Aorta (tissue), 5 donors: Measurements from ENCODE around the gene SLC7A9. TPM values are rescaled to one million over a fixed set of nuclear protein-coding genes. Genes with fewer than 3 reads are reported as not detected.

Source experiments
- ATAC-seq: fragments of 200-7000 bp; cut with Tn5 transposase; one replicate; pipeline ENCODE4 v1.9.1; 2022; ENCODE audit warnings: moderate library complexity; ENCODE audit not compliant: low FRiP score
- DNase-seq, 2 donors: peaks; one replicate each; pipeline ENCODE4 v3.0.0-alpha.2; 2020
- H3K27ac ChIP-seq, 2 donors: one replicate each; pipeline ENCODE4 v1.5.1; 2013; ENCODE audit warnings: low read length in 2 of 2, mild to moderate bottlenecking in 2 of 2, moderate library complexity in 2 of 2, control low read depth in 1 of 2, inconsistent platforms in 1 of 2, low read depth in 1 of 2
- H3K27me3 ChIP-seq, 2 donors: one replicate each; pipeline ENCODE4 v1.6.1; 2013; ENCODE audit warnings: control low read depth in 1 of 2, low read length in 1 of 2, mild to moderate bottlenecking in 1 of 2, moderate library complexity in 1 of 2; ENCODE audit not compliant: insufficient read depth in 2 of 2, control insufficient read depth in 1 of 2
- H3K36me3 ChIP-seq, 2 donors: one replicate each; pipeline ENCODE4 v1.6.1; 2013; ENCODE audit warnings: control low read depth in 1 of 2, low read length in 1 of 2, mild to moderate bottlenecking in 1 of 2; ENCODE audit not compliant: insufficient read depth in 2 of 2, control insufficient read depth in 1 of 2
- H3K4me1 ChIP-seq, 2 donors: one replicate each; pipeline ENCODE4 v1.6.1; 2013; ENCODE audit warnings: low read length in 2 of 2, control low read depth in 1 of 2, mild to moderate bottlenecking in 1 of 2, moderate library complexity in 1 of 2; ENCODE audit not compliant: insufficient read depth in 2 of 2, control insufficient read depth in 1 of 2
- H3K4me3 ChIP-seq, 2 donors: one replicate each; pipeline ENCODE4 v1.5.1; 2013; ENCODE audit warnings: low read length in 2 of 2, control low read depth in 1 of 2, mild to moderate bottlenecking in 1 of 2
- H3K9me3 ChIP-seq: one replicate; pipeline ENCODE4 v1.6.1; 2013; ENCODE audit warnings: mild to moderate bottlenecking, low read length; ENCODE audit not compliant: control insufficient read depth
- WGBS, 2 donors: extraction: QIAGEN DNeasy Blood & Tissue Kit; methylation state at CpG; one replicate each; pipeline ENCODE4 v1.1.7; 2013; 5-methylcytosine and 5-hydroxymethylcytosine counted together
- intact Hi-C, 2 donors: fragments of 100-400 bp; cut with DNase I; formaldehyde crosslinking; loops; one replicate each; pipeline versions ENCODE4 v1.14.2 to v1.15.0; 2022
- polyA plus RNA-seq, 2 donors: library from polyadenylated mRNA; stranded (reverse); fragments of 200-250 nt; gene quantifications; one replicate each; pipeline ENCODE4 v1.2.3, GENCODE V29; 2013
- total RNA-seq, 2 donors: library from RNA; stranded (reverse); fragmentation: NEBNext Ultra II Directional; extraction: Animal tissue kit (Norgen Biotek cat#: 25700); gene quantifications; one replicate each; pipeline ENCODE4 v1.2.1, GENCODE V29; 2021
- donor health status: healthy with polysubstance abuse.
- donor health status: Bipolar disorder and iron deficiency.
- donor health status: DM: no; HTN: no; CAD: no.
- donor health status: DM: no; HTN: no; CAD: no.
- donor health status: DM: yes; HTN: yes; CAD: no.

SLC7A9 gene
- total and polyA plus RNA-seq, 4 donors, result 0.26 to 8.9 (median 1.1) TPM

DNA sequence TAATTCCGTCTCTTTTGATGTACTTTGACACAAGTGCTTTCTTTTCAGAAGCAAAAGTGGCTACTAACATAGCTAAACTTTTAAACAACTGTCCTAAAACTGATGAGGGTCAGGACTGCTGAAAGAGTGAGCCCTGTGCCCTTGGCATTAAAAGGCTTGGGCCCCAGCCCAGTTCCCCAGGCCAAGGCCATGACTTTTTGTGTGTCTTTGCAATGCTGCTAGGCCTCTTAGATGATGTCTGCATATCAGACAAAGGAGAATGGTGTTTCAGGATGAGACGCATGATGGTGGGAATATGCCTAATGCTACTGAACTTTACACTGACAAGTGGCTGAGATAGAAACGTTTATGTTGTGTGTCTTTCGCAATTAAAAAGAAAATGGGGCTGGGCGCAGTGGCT is 38.0 kb downstream of the SLC7A9 start:
- no peak for DNase-seq
- H3K36me3 ChIP-seq, result peaks cover 0 to 2% of the 10 kb centered on the region in 2 donors
- intact Hi-C loops, result no loop called here

GRCh38 chr19:32830231-32831014 is 39.1 kb downstream of the SLC7A9 start:
- no peak for ATAC-seq
- 82 to 86% methylated on average over 8 of the region's 8 CpGs for WGBS, 2 donors
- Histone ChIP-seq H3K27me3 (no peaks in the 10 kb centered on the region), H3K36me3 (peaks cover 0 to 2% of the 10 kb centered on the region in 2 donors), H3K27ac (no peak overlapping the region), H3K4me1 (no peaks in the 10 kb centered on the region), H3K4me3 (no peak overlapping the region), H3K9me3 (no peaks in the 10 kb centered on the region)
- intact Hi-C loops, result no loop called here
- no peak for DNase-seq

More for the DNA sequence above, 38.0 kb downstream of the SLC7A9 start:
- WGBS, 2 donors, result 91 to 94% methylated on average over 5 of the region's 5 CpGs
- no peak for ATAC-seq
- Histone ChIP-seq H3K27ac (no peak overlapping the region), H3K4me1 (no peaks in the 10 kb centered on the region), H3K27me3 (no peaks in the 10 kb centered on the region), H3K4me3 (no peak overlapping the region), H3K9me3 (no peaks in the 10 kb centered on the region)

DNA sequence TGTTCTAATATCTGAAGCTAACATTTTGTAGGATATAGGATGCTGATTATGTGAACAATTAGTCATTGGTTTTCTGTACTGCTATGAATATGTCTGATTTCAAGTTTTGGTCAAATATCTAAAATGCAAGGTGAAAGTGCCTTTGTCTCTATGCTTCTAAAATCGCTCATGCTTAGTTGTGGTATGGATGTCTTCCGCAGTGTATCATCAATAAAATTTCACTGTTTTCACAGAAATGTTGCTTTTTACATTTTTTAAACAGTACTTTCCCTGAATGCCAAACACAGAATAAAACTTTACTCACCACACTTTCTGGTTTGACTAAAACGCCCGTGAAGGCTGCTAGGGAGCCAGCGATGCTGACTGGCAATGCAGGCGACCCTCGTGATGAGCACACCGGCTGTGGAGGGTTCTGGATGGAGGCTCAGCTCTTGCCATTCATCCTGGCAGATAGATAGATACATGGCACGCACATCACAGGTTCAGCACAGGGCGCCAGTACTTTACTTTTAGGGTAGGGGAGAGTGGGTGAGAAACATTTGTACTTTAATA is 40.1 kb downstream of the SLC7A9 start:
- Histone ChIP-seq H3K27me3 (no peaks in the 10 kb centered on the region), H3K4me3 (no peak overlapping the region), H3K9me3 (no peaks in the 10 kb centered on the region), H3K36me3 (peaks cover 0 to 2% of the 10 kb centered on the region in 2 donors), H3K27ac (no peak overlapping the region), H3K4me1 (no peaks in the 10 kb centered on the region)
- intact Hi-C loops, result no loop called here
- WGBS, 2 donors, result 86 to 89% methylated on average over 10 of the region's 10 CpGs
- DNase-seq (no peak), ATAC-seq (no peak)

GRCh38 chr19:32828643-32829344 is 40.8 kb downstream of the SLC7A9 start:
- no peak overlapping the region for H3K4me3 ChIP-seq
- intact Hi-C loops, result no loop called here
- WGBS, 2 donors, result 90% methylated on average over 15 of the region's 15 CpGs
- ATAC-seq, result no peak
- no peaks in the 10 kb centered on the region for H3K4me1 ChIP-seq
- no peak for DNase-seq
- no peaks in the 10 kb centered on the region for H3K9me3 ChIP-seq
- peaks cover 0 to 2% of the 10 kb centered on the region in 2 donors for H3K36me3 ChIP-seq
- H3K27me3 ChIP-seq, result no peaks in the 10 kb centered on the region
- H3K27ac ChIP-seq, result no peak overlapping the region

GRCh38 chr19:32828139-32828538 is 41.4 kb downstream of the SLC7A9 start:
- ATAC-seq, result no peak

GRCh38 chr19:32824916-32825608 is 44.5 kb downstream of the SLC7A9 start:
- Histone ChIP-seq H3K9me3 (no peaks in the 10 kb centered on the region), H3K4me3 (no peak overlapping the region), H3K27me3 (no peaks in the 10 kb centered on the region), H3K36me3 (no peaks in the 10 kb centered on the region), H3K27ac (no peak overlapping the region), H3K4me1 (no peaks in the 10 kb centered on the region)
- WGBS, 2 donors, result 31 to 38% methylated on average over 21 of the region's 21 CpGs
- intact Hi-C loops, result no loop called here
- DNase-seq, result no peak
- ATAC-seq, result no peak

More at GRCh38 chr19:32828139-32828538, 41.4 kb downstream of the SLC7A9 start:
- no peaks in the 10 kb centered on the region for H3K27me3 ChIP-seq
- H3K36me3 ChIP-seq, result peaks cover 0 to 2% of the 10 kb centered on the region in 2 donors
- no peak overlapping the region for H3K4me3 ChIP-seq
- no peaks in the 10 kb centered on the region for H3K4me1 ChIP-seq
- 84 to 88% methylated on average over 4 of the region's 4 CpGs for WGBS, 2 donors
- DNase-seq, result no peak
- no peak overlapping the region for H3K27ac ChIP-seq
- no peaks in the 10 kb centered on the region for H3K9me3 ChIP-seq
- intact Hi-C loops, result no loop called here

DNA sequence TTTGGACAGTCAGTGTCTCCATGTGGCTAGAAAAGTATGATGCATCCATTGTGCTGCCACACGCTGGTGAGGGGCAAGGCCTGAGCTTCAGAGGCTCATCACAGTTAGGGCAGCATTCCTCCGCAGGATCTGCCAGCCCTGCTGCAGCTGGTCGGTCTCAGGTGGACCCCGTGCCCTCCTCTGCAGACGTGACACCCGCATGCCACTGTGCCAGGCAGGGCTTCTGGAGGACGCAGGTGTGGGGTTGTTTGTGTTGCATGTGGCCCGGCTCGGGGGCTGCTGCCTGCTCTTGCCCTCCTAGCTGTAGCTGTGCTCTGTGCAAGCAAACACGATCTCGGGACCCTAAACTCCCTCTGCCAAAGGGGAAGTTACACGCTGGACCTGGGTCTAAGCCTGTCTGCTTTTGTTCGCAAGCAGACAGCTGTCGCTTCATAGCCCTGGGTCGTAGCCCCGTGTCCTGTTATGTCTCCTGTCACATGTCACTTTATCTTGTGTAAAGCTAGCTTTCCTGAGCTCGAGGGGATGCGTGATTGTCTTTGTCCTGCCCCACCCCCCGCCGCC is 45.3 kb downstream of the SLC7A9 start:
- Histone ChIP-seq H3K36me3 (no peaks in the 10 kb centered on the region), H3K4me3 (no peak overlapping the region), H3K4me1 (no peaks in the 10 kb centered on the region), H3K27ac (no peak overlapping the region), H3K9me3 (no peaks in the 10 kb centered on the region), H3K27me3 (no peaks in the 10 kb centered on the region)
- intact Hi-C loops, result no loop called here
- 40 to 45% methylated on average over 20 of the region's 20 CpGs for WGBS, 2 donors
- ATAC-seq, result no peak
- no peak for DNase-seq

GRCh38 chr19:32823747-32824102 is 45.8 kb downstream of the SLC7A9 start:
- WGBS, 2 donors, result 87% methylated on average over 7 of the region's 7 CpGs
- intact Hi-C loops, result no loop called here

More at GRCh38 chr19:32823747-32824102, 45.8 kb downstream of the SLC7A9 start:
- H3K27ac ChIP-seq, result no peak overlapping the region
- H3K36me3 ChIP-seq, result no peaks in the 10 kb centered on the region
- H3K4me3 ChIP-seq, result no peak overlapping the region
- H3K27me3 ChIP-seq, result no peaks in the 10 kb centered on the region
- ATAC-seq (no peak), DNase-seq (no peak)
- no peaks in the 10 kb centered on the region for H3K4me1 ChIP-seq
- no peaks in the 10 kb centered on the region for H3K9me3 ChIP-seq
